HG03280 (cell line): ENCODE measurements around the gene PNLIPRP3.

Experiments used
- ATAC-seq: cut with Tn5 transposase; IDR thresholded peaks from one replicate; pipeline ENCODE4 v1.9.1; 2021; ENCODE audit warnings: mild to moderate bottlenecking, moderate library complexity; ENCODE audit not compliant: unreplicated experiment

PNLIPRP3 gene

GRCh38 chr10:116490028-116490662 lies 62.5 kb downstream of the PNLIPRP3 start:
- ATAC-seq, result no peak

DNA sequence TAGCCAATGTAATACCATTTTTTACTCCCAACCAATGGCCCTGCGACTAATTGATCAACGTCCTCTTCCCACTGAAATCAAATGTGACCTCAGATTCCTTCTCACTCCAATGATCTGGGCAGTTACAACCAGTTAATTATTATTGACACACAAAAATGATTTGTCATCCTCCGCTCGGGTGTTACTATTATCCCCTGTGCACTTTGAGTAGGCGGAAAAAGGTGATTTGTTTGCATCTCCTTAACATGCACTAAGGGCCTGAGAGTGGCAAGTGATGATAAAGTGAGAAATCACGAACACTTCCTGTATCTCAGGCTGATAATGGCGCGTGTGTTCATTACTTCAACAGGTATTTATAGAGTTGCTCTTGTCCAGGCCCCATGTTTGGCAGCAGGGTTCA lies 77.1 kb downstream of the PNLIPRP3 start:
- ATAC-seq, result no peak

DNA sequence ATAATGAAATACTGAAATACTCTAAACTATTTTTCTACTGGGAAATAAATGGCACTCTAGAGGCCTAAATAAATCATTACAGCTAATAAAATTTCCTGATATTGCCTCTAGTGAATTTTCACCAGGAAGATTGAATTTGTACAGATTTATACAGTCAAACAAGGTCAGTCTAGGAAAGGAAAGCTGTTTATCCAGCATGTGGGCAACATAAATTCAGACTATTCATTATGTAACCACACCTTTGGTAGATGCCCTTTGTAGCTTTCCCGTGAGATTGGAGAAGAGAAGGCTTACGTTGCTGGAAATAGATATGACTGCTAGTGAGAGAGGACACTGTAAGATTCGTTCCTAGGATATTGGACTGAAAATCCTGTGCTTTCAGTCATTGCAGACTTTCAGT lies 82.9 kb downstream of the PNLIPRP3 start:
- ATAC-seq, result no peak

GRCh38 chr10:116511365-116511764 lies 83.7 kb downstream of the PNLIPRP3 start:
- no peak for ATAC-seq

DNA sequence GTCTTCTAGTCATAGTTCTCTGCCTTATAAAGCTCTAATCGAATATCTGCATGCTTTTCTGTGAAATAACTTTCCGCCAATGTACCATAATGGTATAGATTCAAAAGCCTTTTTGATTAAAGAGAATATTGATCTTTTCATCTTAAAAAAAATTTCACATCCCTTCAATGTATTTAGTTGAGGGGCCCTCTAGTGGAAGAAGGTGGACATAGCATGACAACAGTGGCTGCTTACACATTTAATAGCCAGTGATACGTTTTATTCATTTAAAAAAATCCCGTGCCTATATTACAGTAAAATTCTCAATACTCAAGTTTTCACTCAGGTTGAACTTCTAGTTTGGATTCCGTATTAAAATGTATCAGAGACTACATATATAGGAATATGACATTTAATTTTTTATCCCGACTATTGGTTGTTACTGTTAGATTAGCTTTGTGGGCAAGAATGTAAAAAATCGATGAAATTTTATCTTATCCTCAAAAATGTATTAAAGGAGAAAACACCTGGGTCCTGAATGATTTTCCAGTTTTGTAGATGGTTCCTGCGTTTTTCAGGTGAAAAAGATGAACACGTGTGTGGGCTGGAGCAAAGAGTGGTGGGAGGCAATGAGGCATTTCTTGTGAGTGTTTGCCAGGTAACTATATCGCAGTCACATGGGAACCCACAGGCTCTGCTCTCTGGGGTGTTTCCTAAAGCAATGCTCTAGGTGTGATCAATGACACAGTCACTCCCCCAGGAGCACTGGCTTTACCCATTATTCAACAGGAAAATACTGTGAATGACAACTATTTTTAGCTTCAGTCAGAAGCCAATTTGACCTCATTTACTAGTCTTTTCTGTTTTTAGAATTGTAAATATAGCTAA lies 94.0 kb downstream of the PNLIPRP3 start:
- peak; percentile 66 for ATAC-seq

DNA sequence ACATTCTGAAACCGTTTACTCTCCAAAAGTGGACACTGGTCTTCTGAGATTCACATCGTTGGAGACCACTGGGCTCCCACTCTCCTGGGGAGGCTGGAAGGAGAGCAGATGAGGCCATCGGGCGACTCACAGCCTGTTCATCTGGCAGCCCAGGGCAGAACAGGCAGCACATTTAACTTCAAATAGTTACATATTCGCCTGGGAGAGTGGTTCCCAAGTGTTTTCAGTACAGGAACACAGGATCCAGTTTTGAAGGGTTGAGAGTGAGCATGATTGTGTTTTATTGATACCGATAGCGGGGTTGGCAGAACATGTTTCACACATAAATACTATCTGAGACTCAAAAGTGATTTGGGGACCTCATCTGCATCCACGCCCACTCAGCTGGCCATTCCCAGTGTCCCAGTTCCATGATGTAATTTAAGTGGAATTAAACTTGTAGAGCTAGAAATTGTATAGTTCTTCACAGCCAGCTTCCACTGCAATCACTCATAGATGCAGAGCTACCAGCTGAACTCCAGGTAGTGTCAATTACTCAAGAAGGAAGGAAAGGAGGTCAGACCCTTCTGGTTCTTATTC lies 95.2 kb downstream of the PNLIPRP3 start:
- no peak for ATAC-seq

- no peak for ATAC-seq
Observed at GRCh38 chr10:116524736-116525135, 97.1 kb downstream of the PNLIPRP3 start.

GRCh38 chr10:116526219-116526618 lies 98.6 kb downstream of the PNLIPRP3 start:
- no peak for ATAC-seq
